PFSK-1 (cell line): ENCODE results near the gene PPP2R3C.

Experiments used
- POLR2AphosphoS5 ChIP-seq: IDR thresholded peaks from 2 replicates; pipeline ENCODE4 v1.6.1; 2012; ENCODE audit warnings: low read depth, mild to moderate bottlenecking, control low read depth, low read length, moderate library complexity
- TAF1 ChIP-seq: IDR thresholded peaks from 2 replicates; pipeline ENCODE4 v1.6.1; 2012; ENCODE audit warnings: low read length, control low read depth, borderline replicate concordance; ENCODE audit not compliant: insufficient read depth
- TF ChIP-seq, protein P1 (sequence below), 2 experiments: IDR thresholded peaks; 2 replicates each; pipeline versions ENCODE4 v1.6.1 to v1.8.0; 2011 to 2012; ENCODE audit warnings: low read depth in 2 of 2, low read length in 2 of 2, control low read depth in 1 of 2, inconsistent platforms in 1 of 2, mild to moderate bottlenecking in 1 of 2, moderate library complexity in 1 of 2; ENCODE audit not compliant: insufficient read depth in 1 of 2

DNA sequence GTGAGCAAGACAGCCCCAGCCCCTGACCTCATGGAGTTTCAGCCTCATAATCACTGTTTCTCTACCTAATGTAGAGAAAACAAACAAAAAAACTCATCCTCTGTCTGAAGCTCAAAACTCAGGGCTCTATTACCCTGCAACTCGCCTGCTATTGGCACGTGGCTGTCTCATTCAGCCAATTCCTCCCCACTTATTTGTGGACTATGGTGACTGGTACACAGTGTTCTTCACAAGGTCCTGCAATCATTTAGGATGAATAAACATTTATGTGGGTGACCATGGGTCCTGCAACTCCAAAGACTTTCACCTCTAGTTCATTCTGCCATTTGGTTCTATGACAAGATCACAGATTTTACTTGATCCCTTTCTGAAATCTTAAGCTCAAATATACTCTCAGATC lies 4.7 kb downstream of the PPP2R3C start:
- TF ChIP-seq, protein P1, sequence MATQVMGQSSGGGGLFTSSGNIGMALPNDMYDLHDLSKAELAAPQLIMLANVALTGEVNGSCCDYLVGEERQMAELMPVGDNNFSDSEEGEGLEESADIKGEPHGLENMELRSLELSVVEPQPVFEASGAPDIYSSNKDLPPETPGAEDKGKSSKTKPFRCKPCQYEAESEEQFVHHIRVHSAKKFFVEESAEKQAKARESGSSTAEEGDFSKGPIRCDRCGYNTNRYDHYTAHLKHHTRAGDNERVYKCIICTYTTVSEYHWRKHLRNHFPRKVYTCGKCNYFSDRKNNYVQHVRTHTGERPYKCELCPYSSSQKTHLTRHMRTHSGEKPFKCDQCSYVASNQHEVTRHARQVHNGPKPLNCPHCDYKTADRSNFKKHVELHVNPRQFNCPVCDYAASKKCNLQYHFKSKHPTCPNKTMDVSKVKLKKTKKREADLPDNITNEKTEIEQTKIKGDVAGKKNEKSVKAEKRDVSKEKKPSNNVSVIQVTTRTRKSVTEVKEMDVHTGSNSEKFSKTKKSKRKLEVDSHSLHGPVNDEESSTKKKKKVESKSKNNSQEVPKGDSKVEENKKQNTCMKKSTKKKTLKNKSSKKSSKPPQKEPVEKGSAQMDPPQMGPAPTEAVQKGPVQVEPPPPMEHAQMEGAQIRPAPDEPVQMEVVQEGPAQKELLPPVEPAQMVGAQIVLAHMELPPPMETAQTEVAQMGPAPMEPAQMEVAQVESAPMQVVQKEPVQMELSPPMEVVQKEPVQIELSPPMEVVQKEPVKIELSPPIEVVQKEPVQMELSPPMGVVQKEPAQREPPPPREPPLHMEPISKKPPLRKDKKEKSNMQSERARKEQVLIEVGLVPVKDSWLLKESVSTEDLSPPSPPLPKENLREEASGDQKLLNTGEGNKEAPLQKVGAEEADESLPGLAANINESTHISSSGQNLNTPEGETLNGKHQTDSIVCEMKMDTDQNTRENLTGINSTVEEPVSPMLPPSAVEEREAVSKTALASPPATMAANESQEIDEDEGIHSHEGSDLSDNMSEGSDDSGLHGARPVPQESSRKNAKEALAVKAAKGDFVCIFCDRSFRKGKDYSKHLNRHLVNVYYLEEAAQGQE (IDR thresholded peaks at IDR 0.05; ENCODE audit: insufficient read depth in 1 of 2, low read depth in 2 of 2, low read length in 2 of 2), result no peak
- no peak for TF ChIP-seq POLR2AphosphoS5
- TF ChIP-seq TAF1, result no peak
